A549 (cell line): ENCODE data around the gene ZNF223. TPM values are rescaled to one million over a fixed set of nuclear protein-coding genes. Genes with fewer than 3 reads are reported as not detected.

Experiments used
- ATAC-seq, 2 experiments: fragments of 200-7000 bp in 1 of 2; fragments of >200 bp in 1 of 2; cut with Nextera tagmentation in 1 of 2; cut with Tn5 transposase in 1 of 2; 3 replicates each; pipeline versions ENCODE4 v1.8.0 to v1.9.1; 2018 to 2020; ENCODE audit warnings: mild to moderate bottlenecking in 1 of 2, moderate library complexity in 1 of 2
- CTCF ChIA-PET: fragments of 300-600 bp; sonication (Branson Sonifier 250); formaldehyde crosslinking; extraction: SDS; loops from one replicate; lab custom pipeline; 2021; ENCODE audit warnings: antibody characterized with exemption, inconsistent platforms; lab: Yijun Ruan, JAX
- POLR2A ChIA-PET: fragments of 350-600 bp; formaldehyde crosslinking; extraction: SDS; loops from one replicate; lab custom pipeline; 2021; ENCODE audit warnings: antibody characterized with exemption, inconsistent platforms; lab: Yijun Ruan, JAX
- DNase-seq, 2 experiments: peaks; one replicate each; pipeline versions ENCODE4 v3.0.0 to v3.0.0-alpha.2; 2011 to 2016; ENCODE audit warnings: low read depth in 1 of 2, low spot score in 1 of 2
- FAIRE-seq: peaks from 2 replicates; lab custom pipeline; 2011; peaks lifted over from hg19 to GRCh38; lab: Jason Lieb, UNC
- H3K27ac ChIP-seq, 2 experiments: fragments of >200 bp; sonication (Bioruptor Twin); formaldehyde crosslinking; 3 replicates each; pipeline ENCODE4 v1.5.1; 2016 to 2017
- H3K4me1 ChIP-seq: fragments of >200 bp; sonication (Bioruptor Twin); formaldehyde crosslinking; 3 replicates; pipeline ENCODE4 v1.6.1; 2016
- H3K4me2 ChIP-seq: fragments of >200 bp; sonication (Bioruptor Twin); formaldehyde crosslinking; 3 replicates; pipeline ENCODE4 v1.6.1; 2016
- H3K4me3 ChIP-seq: fragments of >200 bp; sonication (Bioruptor Twin); formaldehyde crosslinking; 3 replicates; pipeline ENCODE4 v1.5.1; 2016
- H3K9me3 ChIP-seq: fragments of >200 bp; sonication (Bioruptor Twin); formaldehyde crosslinking; 3 replicates; pipeline ENCODE4 v1.6.1; 2016
- ATOH8 ChIP-seq: fragments of 250-450 bp; sonication (Bioruptor Pico); IDR thresholded peaks from 2 replicates; pipeline ENCODE4 v1.5.0; 2020; ENCODE audit warnings: low read depth, mild to moderate bottlenecking, moderate library complexity
- BCL3 ChIP-seq: fragments of >200 bp; sonication (Bioruptor Twin); formaldehyde crosslinking; IDR thresholded peaks from 3 replicates; pipeline ENCODE4 v1.6.1; 2016
- CBX8 ChIP-seq: fragments of 200-600 bp; sonication (generic); IDR thresholded peaks from 2 replicates; pipeline ENCODE4 v1.6.1; 2016
- CHD2 ChIP-seq: fragments of 150-350 bp; IDR thresholded peaks from 2 replicates; pipeline ENCODE4 v1.6.1; 2014; ENCODE audit warnings: low read length; ENCODE audit not compliant: partially characterized antibody
- CHD4 ChIP-seq: fragments of 200-600 bp; sonication (generic); IDR thresholded peaks from 2 replicates; pipeline ENCODE4 v1.6.1; 2016; ENCODE audit warnings: antibody characterized with exemption, mild to moderate bottlenecking, borderline replicate concordance
- E2F6 ChIP-seq: IDR thresholded peaks from 2 replicates; pipeline ENCODE4 v1.6.1; 2012; ENCODE audit warnings: low read depth, borderline replicate concordance
- EHF ChIP-seq: fragments of 250-450 bp; sonication (Bioruptor Pico); IDR thresholded peaks from 2 replicates; pipeline ENCODE4 v1.5.0; 2020; ENCODE audit warnings: mild to moderate bottlenecking
- EP300 ChIP-seq, 2 experiments: fragments of >200 bp; sonication (Bioruptor Twin); formaldehyde crosslinking; IDR thresholded peaks; 2 replicates in 1 of 2; 3 replicates in 1 of 2; pipeline ENCODE4 v1.6.1; 2016 to 2017
- FOSB ChIP-seq: fragments of 250-450 bp; sonication (Bioruptor Pico); IDR thresholded peaks from 2 replicates; pipeline ENCODE4 v1.5.0; 2020; ENCODE audit warnings: mild to moderate bottlenecking, moderate library complexity
- GATA3 ChIP-seq: IDR thresholded peaks from 2 replicates; pipeline ENCODE4 v1.6.1; 2012; ENCODE audit warnings: borderline replicate concordance
- HOXA7 ChIP-seq: fragments of 250-450 bp; sonication (Bioruptor Pico); IDR thresholded peaks from 2 replicates; pipeline ENCODE4 v1.5.0; 2020; ENCODE audit warnings: mild to moderate bottlenecking, moderate library complexity
- JUNB ChIP-seq: fragments of >200 bp; sonication (Bioruptor Twin); formaldehyde crosslinking; IDR thresholded peaks from 2 replicates; pipeline ENCODE4 v1.6.1; 2016
- MAFK ChIP-seq: fragments of 450-650 bp; IDR thresholded peaks from 2 replicates; pipeline ENCODE4 v1.6.1; 2014; ENCODE audit not compliant: partially characterized antibody
- MAZ ChIP-seq: fragments of 150-350 bp; IDR thresholded peaks from 2 replicates; pipeline ENCODE4 v1.6.1; 2014; ENCODE audit warnings: antibody characterized with exemption, low read depth, low read length, borderline replicate concordance
- NR3C1 ChIP-seq: fragments of >200 bp; sonication (Bioruptor Twin); formaldehyde crosslinking; IDR thresholded peaks from 3 replicates; pipeline ENCODE4 v1.6.1; 2017
- POLR2AphosphoS2 ChIP-seq: conservative IDR thresholded peaks from 2 replicates; pipeline ENCODE4 v1.6.1; 2012; ENCODE audit warnings: low read length, improper control_type of control experiment, inconsistent platforms
- RCOR1 ChIP-seq: fragments of 150-350 bp; IDR thresholded peaks from 2 replicates; pipeline ENCODE4 v1.6.1; 2014; ENCODE audit warnings: antibody characterized with exemption, low read length, low read depth
- RFX5 ChIP-seq: fragments of 450-650 bp; IDR thresholded peaks from 2 replicates; pipeline ENCODE4 v1.7.1; 2014; ENCODE audit warnings: antibody characterized with exemption, mild to moderate bottlenecking, moderate library complexity
- SREBF2 ChIP-seq: fragments of 450-650 bp; IDR thresholded peaks from 2 replicates; pipeline ENCODE4 v1.6.1; 2014; ENCODE audit warnings: mild to moderate bottlenecking, moderate library complexity
- TFCP2L1 ChIP-seq: fragments of 250-450 bp; sonication (Bioruptor Pico); IDR thresholded peaks from 2 replicates; pipeline ENCODE4 v1.5.0; 2021; ENCODE audit warnings: mild to moderate bottlenecking
- TP53 ChIP-seq: fragments of 250-450 bp; sonication (Bioruptor Pico); IDR thresholded peaks from 2 replicates; pipeline ENCODE4 v1.5.0; 2021; ENCODE audit warnings: mild to moderate bottlenecking, moderate library complexity
- USF2 ChIP-seq: fragments of 450-650 bp; IDR thresholded peaks from 2 replicates; pipeline ENCODE4 v1.6.1; 2014; ENCODE audit warnings: antibody characterized with exemption
- ZFP36 ChIP-seq: fragments of 450-650 bp; IDR thresholded peaks from 2 replicates; pipeline ENCODE4 v1.6.1; 2014; ENCODE audit warnings: borderline replicate concordance; ENCODE audit not compliant: partially characterized antibody
- ZNF302 ChIP-seq: fragments of 250-450 bp; sonication (Bioruptor Pico); IDR thresholded peaks from 2 replicates; pipeline ENCODE4 v1.9.0; 2021; ENCODE audit warnings: inconsistent platforms, mild to moderate bottlenecking, moderate library complexity
- ZSCAN20 ChIP-seq: fragments of 250-450 bp; sonication (Bioruptor Pico); IDR thresholded peaks from 2 replicates; pipeline ENCODE4 v1.8.0; 2022; ENCODE audit warnings: mild to moderate bottlenecking, moderate library complexity
- WGBS: methylation state at CpG from one replicate; pipeline ENCODE4 v1.1.6; 2017; ENCODE audit errors: missing lambda C conversion rate; 5-methylcytosine and 5-hydroxymethylcytosine counted together
- polyA plus RNA-seq, 4 experiments: library from polyadenylated mRNA; depleted of rRNA in 3 of 4; stranded (reverse); fragments of >200 nt; fragmentation: RNase III in 1 of 4; extraction: RNeasy Plus Mini Kit Qiagen cat#74134 plus additional on column Dnase treatment in 1 of 4; gene quantifications; 2 replicates in 3 of 4; 3 replicates in 1 of 4; pipeline ENCODE4 v1.2.3, GENCODE V29; 2011 to 2017
- TF ChIP-seq, protein P1 (sequence below): fragments of >200 bp; sonication (Bioruptor Twin); formaldehyde crosslinking; IDR thresholded peaks from 3 replicates; pipeline ENCODE4 v1.5.1; 2016
- TF ChIP-seq, protein P2 (sequence below): IDR thresholded peaks from 2 replicates; pipeline ENCODE4 v1.6.1; 2012

ZNF223 gene
- polyA plus RNA-seq, 2 of the 4 experiments (the other 2 are of a cell fraction), result 2.2 to 5.2 TPM

DNA sequence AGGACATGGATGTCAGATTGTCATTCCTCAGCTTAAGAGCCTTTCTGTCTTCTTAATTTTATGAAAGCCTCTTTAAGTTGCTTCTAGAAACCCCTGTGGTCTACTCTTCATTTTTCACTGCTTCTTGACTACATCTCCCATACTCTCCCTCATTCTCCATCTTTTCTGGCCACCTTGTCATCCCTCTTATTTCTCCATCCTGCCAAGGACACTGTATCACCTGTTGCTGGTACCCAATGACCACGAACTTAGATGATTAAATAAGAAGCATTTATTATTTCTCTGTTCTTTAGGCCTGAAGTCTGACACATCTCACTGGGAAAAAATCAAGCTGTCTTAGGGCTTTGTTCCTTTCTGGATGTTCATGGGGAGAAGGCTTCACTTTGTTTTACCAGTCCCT is 9.2 kb downstream of the ZNF223 start:
- POLR2A ChIA-PET, result no interaction called here
- ATAC-seq, result no peak

GRCh38 chr19:44066305-44066704 is 14.5 kb downstream of the ZNF223 start:
- no peaks in the 10 kb centered on the region for H3K4me1 ChIP-seq
- peaks cover 96% of the 10 kb centered on the region for H3K9me3 ChIP-seq
- H3K4me3 ChIP-seq, result no peak overlapping the region
- H3K27ac ChIP-seq, result no peak overlapping the region
- H3K4me2 ChIP-seq, result no peak overlapping the region
- no peak for TF ChIP-seq CHD4
- TF ChIP-seq GATA3, result 0 out of 2 replicates have a peak, but pooled peaks have one; percentile 17
- 43% methylated on average over 3 of the region's 3 CpGs for WGBS
- FAIRE-seq, result no peak
- no peak for ATAC-seq
- ChIA-PET CTCF (interaction anchor here (0.7 kb wide), 1 partner anchor 8 kb away, joined by 3 read pairs; no protein-coding TSS in a partner anchor), POLR2A (no interaction called here)
- no peak for DNase-seq

More for the DNA sequence above, 9.2 kb downstream of the ZNF223 start:
- Histone ChIP-seq H3K27ac (no peak overlapping the region), H3K4me1 (no peaks in the 10 kb centered on the region)
- CTCF ChIA-PET, result interaction anchor here (0.6 kb wide), 1 partner anchor 133 kb away, joined by 3 read pairs; no protein-coding TSS in a partner anchor
- TF ChIP-seq SREBF2, result no peak
- no peak for TF ChIP-seq POLR2AphosphoS2
- no peak for TF ChIP-seq EHF (CRISPR knock-in tag)
- no peak for TF ChIP-seq E2F6
- TF ChIP-seq USF2, result no peak
- TF ChIP-seq FOSB, result no peak
- no peak for TF ChIP-seq MAFK
- TF ChIP-seq, protein P1, sequence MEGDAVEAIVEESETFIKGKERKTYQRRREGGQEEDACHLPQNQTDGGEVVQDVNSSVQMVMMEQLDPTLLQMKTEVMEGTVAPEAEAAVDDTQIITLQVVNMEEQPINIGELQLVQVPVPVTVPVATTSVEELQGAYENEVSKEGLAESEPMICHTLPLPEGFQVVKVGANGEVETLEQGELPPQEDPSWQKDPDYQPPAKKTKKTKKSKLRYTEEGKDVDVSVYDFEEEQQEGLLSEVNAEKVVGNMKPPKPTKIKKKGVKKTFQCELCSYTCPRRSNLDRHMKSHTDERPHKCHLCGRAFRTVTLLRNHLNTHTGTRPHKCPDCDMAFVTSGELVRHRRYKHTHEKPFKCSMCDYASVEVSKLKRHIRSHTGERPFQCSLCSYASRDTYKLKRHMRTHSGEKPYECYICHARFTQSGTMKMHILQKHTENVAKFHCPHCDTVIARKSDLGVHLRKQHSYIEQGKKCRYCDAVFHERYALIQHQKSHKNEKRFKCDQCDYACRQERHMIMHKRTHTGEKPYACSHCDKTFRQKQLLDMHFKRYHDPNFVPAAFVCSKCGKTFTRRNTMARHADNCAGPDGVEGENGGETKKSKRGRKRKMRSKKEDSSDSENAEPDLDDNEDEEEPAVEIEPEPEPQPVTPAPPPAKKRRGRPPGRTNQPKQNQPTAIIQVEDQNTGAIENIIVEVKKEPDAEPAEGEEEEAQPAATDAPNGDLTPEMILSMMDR, result no peak
- TF ChIP-seq JUNB, result no peak
- no peak for TF ChIP-seq RFX5
- no peak for TF ChIP-seq NR3C1
- no peak for TF ChIP-seq MAZ
- TF ChIP-seq, all 56 proteins: peak for 0
- FAIRE-seq (no peak), DNase-seq (no peak)
- 41% methylated on average over 1 of the region's 1 CpG for WGBS
- H3K9me3 ChIP-seq, result peaks cover 90% of the 10 kb centered on the region
- H3K4me3 ChIP-seq, result no peak overlapping the region
- no peak overlapping the region for H3K4me2 ChIP-seq

GRCh38 chr19:44069415-44069814 is 17.6 kb downstream of the ZNF223 start:
- Histone ChIP-seq H3K9me3 (peaks cover 84% of the 10 kb centered on the region), H3K4me2 (no peak overlapping the region), H3K27ac (no peak overlapping the region), H3K4me1 (no peaks in the 10 kb centered on the region), H3K4me3 (no peak overlapping the region)
- FAIRE-seq (no peak), ATAC-seq (no peak), DNase-seq (no peak)
- 93% methylated on average over 1 of the region's 1 CpG for WGBS
- ChIA-PET CTCF (no interaction called here), POLR2A (no interaction called here)
- no peak for TF ChIP-seq HOXA7
- no peak for TF ChIP-seq ZSCAN20 (CRISPR knock-in tag)
- TF ChIP-seq EP300 (IDR thresholded peaks at IDR 0.05), result no peak
- TF ChIP-seq TFCP2L1 (CRISPR knock-in tag), result no peak
- no peak for TF ChIP-seq TP53
- TF ChIP-seq, protein P2, sequence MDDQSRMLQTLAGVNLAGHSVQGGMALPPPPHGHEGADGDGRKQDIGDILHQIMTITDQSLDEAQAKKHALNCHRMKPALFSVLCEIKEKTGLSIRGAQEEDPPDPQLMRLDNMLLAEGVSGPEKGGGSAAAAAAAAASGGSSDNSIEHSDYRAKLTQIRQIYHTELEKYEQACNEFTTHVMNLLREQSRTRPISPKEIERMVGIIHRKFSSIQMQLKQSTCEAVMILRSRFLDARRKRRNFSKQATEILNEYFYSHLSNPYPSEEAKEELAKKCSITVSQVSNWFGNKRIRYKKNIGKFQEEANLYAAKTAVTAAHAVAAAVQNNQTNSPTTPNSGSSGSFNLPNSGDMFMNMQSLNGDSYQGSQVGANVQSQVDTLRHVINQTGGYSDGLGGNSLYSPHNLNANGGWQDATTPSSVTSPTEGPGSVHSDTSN, result no peak
- no peak for TF ChIP-seq BCL3
- no peak for TF ChIP-seq ZFP36
- TF ChIP-seq CBX8, result no peak
- no peak for TF ChIP-seq RCOR1
- TF ChIP-seq CHD2, result no peak
- no peak for TF ChIP-seq MAFK
- no peak for TF ChIP-seq E2F6
- no peak for TF ChIP-seq ATOH8 (CRISPR knock-in tag)
- no peak for TF ChIP-seq ZNF302
- no peak for TF ChIP-seq USF2
